Endothelial cell of umbilical vein (primary cell): Measurements from ENCODE around the gene ZNF214. TPM values are rescaled to one million over a fixed set of nuclear protein-coding genes. Genes with fewer than 3 reads are reported as not detected.

Experiments
- BruUV-seq: library from RNA; stranded (reverse); fragments of 400-500 nt; replicated peaks from 2 replicates; lab custom pipeline; 2021; lab: Mats Ljungman, UMichigan
- CTCF ChIA-PET: fragments of 300-600, 350-600 bp; sonication (Branson Sonifier 250); formaldehyde crosslinking; loops from one replicate; lab custom pipeline; 2021; ENCODE audit warnings: antibody characterized with exemption, inconsistent platforms; lab: Charles Lee
- POLR2A ChIA-PET: fragments of 300-600, 350-600 bp; sonication (Branson Sonifier 250); formaldehyde crosslinking; loops from one replicate; lab custom pipeline; 2021; ENCODE audit warnings: antibody characterized with exemption, inconsistent platforms; lab: Charles Lee
- DNase-seq: peaks from one replicate; pipeline ENCODE4 v3.0.0-alpha.2; 2011; ENCODE audit warnings: low read depth, low spot score
- FAIRE-seq: peaks from 2 replicates; lab custom pipeline; 2011; peaks lifted over from hg19 to GRCh38; lab: Jason Lieb, UNC
- H2AFZ ChIP-seq: 2 replicates; pipeline ENCODE4 v1.6.0; 2012; ENCODE audit warnings: low read depth, low read length, control low read depth, inconsistent platforms
- H3K27ac ChIP-seq: 2 replicates; pipeline ENCODE4 v1.5.1; 2011; ENCODE audit warnings: low read depth, mild to moderate bottlenecking, control low read depth, low read length, moderate library complexity; ENCODE audit not compliant: insufficient read depth
- H3K27me3 ChIP-seq, 2 experiments: 2 replicates each; pipeline versions ENCODE4 v1.6.0 to v1.6.1; 2011; ENCODE audit warnings: low read length in 2 of 2, mixed read lengths in 1 of 2; ENCODE audit not compliant: control insufficient read depth in 2 of 2, insufficient read depth in 2 of 2
- H3K36me3 ChIP-seq, 2 experiments: 2 replicates in 1 of 2; 3 replicates in 1 of 2; pipeline ENCODE4 v1.5.1; 2011; ENCODE audit warnings: low read length in 2 of 2, mild to moderate bottlenecking in 1 of 2, moderate library complexity in 1 of 2; ENCODE audit not compliant: control insufficient read depth in 2 of 2, insufficient read depth in 2 of 2; ENCODE audit errors: extremely low read depth in 1 of 2
- H3K4me1 ChIP-seq: 3 replicates; pipeline ENCODE4 v1.5.1; 2011; ENCODE audit warnings: mild to moderate bottlenecking, low read length; ENCODE audit not compliant: control insufficient read depth, insufficient read depth; ENCODE audit errors: extremely low read depth
- H3K4me2 ChIP-seq: 2 replicates; pipeline ENCODE4 v1.6.1; 2011; ENCODE audit warnings: low read length, control low read depth, mixed read lengths; ENCODE audit not compliant: insufficient read depth
- H3K4me3 ChIP-seq, 3 experiments: fragments of 200-600 bp in 1 of 3; sonication (generic), shearing (Covaris generic) in 1 of 3; replicated peaks in 1 of 3; 2 replicates each; pipeline ENCODE4 v1.5.1; 2011 to 2016; ENCODE audit warnings: control low read depth in 3 of 3, low read length in 3 of 3, mild to moderate bottlenecking in 2 of 3, inconsistent platforms in 1 of 3, low read depth in 1 of 3, moderate library complexity in 1 of 3; ENCODE audit not compliant: insufficient read depth in 1 of 3
- H3K79me2 ChIP-seq: 2 replicates; pipeline ENCODE4 v1.6.0; 2012; ENCODE audit warnings: low read length, inconsistent platforms; ENCODE audit not compliant: control insufficient read depth, insufficient read depth
- H3K9ac ChIP-seq: replicated peaks from 2 replicates; pipeline ENCODE3; 2011; ENCODE audit warnings: low read length, control low read depth; ENCODE audit not compliant: insufficient read depth; ENCODE audit errors: extremely low read depth
- H3K9me1 ChIP-seq: replicated peaks from 3 replicates; pipeline ENCODE4 v1.6.0; 2011; ENCODE audit warnings: mild to moderate bottlenecking, low read length; ENCODE audit not compliant: control insufficient read depth, insufficient read depth; ENCODE audit errors: extremely low read depth
- H3K9me3 ChIP-seq: replicated peaks from 2 replicates; pipeline ENCODE4 v1.5.1; 2012; ENCODE audit warnings: low read length, inconsistent platforms; ENCODE audit not compliant: control insufficient read depth, insufficient read depth
- H4K20me1 ChIP-seq: replicated peaks from 2 replicates; pipeline ENCODE3; 2011; ENCODE audit warnings: mild to moderate bottlenecking, low read length; ENCODE audit not compliant: control insufficient read depth, insufficient read depth; ENCODE audit errors: extremely low read depth
- EZH2 ChIP-seq: IDR thresholded peaks from 2 replicates; pipeline ENCODE4 v1.6.1; 2012; ENCODE audit warnings: borderline replicate concordance, low read depth, mild to moderate bottlenecking, moderate library complexity, low read length, inconsistent platforms; ENCODE audit not compliant: severe bottlenecking
- GATA2 ChIP-seq: IDR thresholded peaks from 2 replicates; pipeline ENCODE4 v1.7.0; 2011; ENCODE audit warnings: low read depth, mild to moderate bottlenecking, moderate library complexity, mixed read lengths, low read length; ENCODE audit not compliant: insufficient read length, insufficient read depth
- MYC ChIP-seq: IDR thresholded peaks from one replicate; pipeline ENCODE4 v1.6.1; 2011; ENCODE audit warnings: mild to moderate bottlenecking, low read depth, low read length
- POLR2A ChIP-seq: IDR thresholded peaks from 2 replicates; pipeline ENCODE4 v1.6.1; 2012; ENCODE audit warnings: low read depth, mild to moderate bottlenecking, control low read depth, low read length
- POLR2AphosphoS5 ChIP-seq: IDR thresholded peaks from 2 replicates; pipeline ENCODE4 v1.6.1; 2012; ENCODE audit warnings: low read depth, mild to moderate bottlenecking, control low read depth, low read length, moderate library complexity; ENCODE audit not compliant: insufficient read depth
- dilution Hi-C: fragments of 300-500 bp; cut with MboI; formaldehyde crosslinking; loops from one replicate; pipeline ENCODE4 v1.15.0; 2019; ENCODE audit warnings: low sequenced_read_pairs; ENCODE audit not compliant: extremely low pct_ligation_motif_present
- intact Hi-C: fragments of 100-400 bp; cut with micrococcal nuclease; formaldehyde crosslinking; loops from one replicate; pipeline ENCODE4 v1.10.0; 2022
- polyA plus RNA-seq, 4 experiments: library from polyadenylated mRNA; depleted of rRNA in 3 of 4; stranded (reverse) in 3 of 4; unstranded in 1 of 4; fragments of >200 nt; gene quantifications; 2 replicates each; pipeline versions ENCODE4 v1.2.1 to v1.2.3, GENCODE V29; 2011 to 2012; ENCODE audit warnings: missing spikeins in 1 of 4
- total RNA-seq: library from RNA; stranded (reverse); gene quantifications from 2 replicates; pipeline ENCODE4 v1.2.3, GENCODE V29; 2021
- TF ChIP-seq, protein P1 (sequence below), 2 donors: IDR thresholded peaks; 1 replicate in 1 of 2; 2 replicates in 1 of 2; pipeline ENCODE4 v1.5.1; 2011; ENCODE audit warnings: low read length in 2 of 2, mild to moderate bottlenecking in 2 of 2, moderate library complexity in 2 of 2, control low read depth in 1 of 2, inconsistent platforms in 1 of 2, low read depth in 1 of 2; ENCODE audit not compliant: insufficient read depth in 1 of 2; ENCODE audit errors: extremely low read depth in 1 of 2
- TF ChIP-seq, protein P2 (sequence below): IDR thresholded peaks from 2 replicates; pipeline ENCODE4 v1.6.1; 2011; ENCODE audit not compliant: insufficient read depth, insufficient read length

Gene ZNF214
- total and polyA plus RNA-seq, 2 donors (not counting 3 experiments of a cell fraction or from before 2014, with no cell fraction given) = 0.94 to 1.7 TPM

DNA sequence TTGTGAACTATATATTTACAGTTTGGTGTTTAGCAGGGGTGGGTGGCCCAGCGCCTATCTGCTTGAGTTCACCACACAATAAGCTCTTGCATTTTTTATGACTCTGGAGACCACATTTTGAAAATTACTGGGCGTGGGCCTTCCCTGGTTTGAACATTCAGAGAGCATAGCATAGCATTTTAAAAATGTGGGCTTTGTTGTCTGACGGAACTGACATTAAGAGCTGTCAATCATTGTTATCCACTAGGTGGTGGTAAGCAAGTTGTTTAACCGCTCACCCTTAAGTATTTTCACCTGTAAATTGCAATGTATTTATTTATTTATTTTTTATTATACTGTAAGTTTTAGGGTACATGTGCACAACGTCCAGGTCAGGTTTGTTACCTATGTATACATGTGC, 1.2 kb upstream of the ZNF214 start:
- no peak overlapping the region for H3K9ac ChIP-seq
- no peak overlapping the region for H3K27ac ChIP-seq
- H3K36me3 ChIP-seq = no peaks in the 10 kb centered on the region
- no peak overlapping the region for H2AFZ ChIP-seq
- H3K4me1 ChIP-seq = peaks cover 11% of the 10 kb centered on the region
- DNase-seq = no peak
- no peaks in the 10 kb centered on the region for H4K20me1 ChIP-seq
- intact Hi-C loops = loop anchor here (2.0 to 5.0 kb wide), 2 partner anchors 95 to 109 kb away; partner anchors contain the start of gene ZNF215
- H3K4me3 ChIP-seq = no peak overlapping the region
- no peak for FAIRE-seq
- no TSS peak for BruUV-seq
- TF ChIP-seq, protein P1, sequence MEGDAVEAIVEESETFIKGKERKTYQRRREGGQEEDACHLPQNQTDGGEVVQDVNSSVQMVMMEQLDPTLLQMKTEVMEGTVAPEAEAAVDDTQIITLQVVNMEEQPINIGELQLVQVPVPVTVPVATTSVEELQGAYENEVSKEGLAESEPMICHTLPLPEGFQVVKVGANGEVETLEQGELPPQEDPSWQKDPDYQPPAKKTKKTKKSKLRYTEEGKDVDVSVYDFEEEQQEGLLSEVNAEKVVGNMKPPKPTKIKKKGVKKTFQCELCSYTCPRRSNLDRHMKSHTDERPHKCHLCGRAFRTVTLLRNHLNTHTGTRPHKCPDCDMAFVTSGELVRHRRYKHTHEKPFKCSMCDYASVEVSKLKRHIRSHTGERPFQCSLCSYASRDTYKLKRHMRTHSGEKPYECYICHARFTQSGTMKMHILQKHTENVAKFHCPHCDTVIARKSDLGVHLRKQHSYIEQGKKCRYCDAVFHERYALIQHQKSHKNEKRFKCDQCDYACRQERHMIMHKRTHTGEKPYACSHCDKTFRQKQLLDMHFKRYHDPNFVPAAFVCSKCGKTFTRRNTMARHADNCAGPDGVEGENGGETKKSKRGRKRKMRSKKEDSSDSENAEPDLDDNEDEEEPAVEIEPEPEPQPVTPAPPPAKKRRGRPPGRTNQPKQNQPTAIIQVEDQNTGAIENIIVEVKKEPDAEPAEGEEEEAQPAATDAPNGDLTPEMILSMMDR (IDR thresholded peaks at IDR 0.05; ENCODE audit: extremely low read depth in 1 of 2, insufficient read depth in 1 of 2, low read depth in 1 of 2, low read length in 2 of 2) = no peak
- TF ChIP-seq POLR2AphosphoS5 = no peak
- TF ChIP-seq, protein P2, sequence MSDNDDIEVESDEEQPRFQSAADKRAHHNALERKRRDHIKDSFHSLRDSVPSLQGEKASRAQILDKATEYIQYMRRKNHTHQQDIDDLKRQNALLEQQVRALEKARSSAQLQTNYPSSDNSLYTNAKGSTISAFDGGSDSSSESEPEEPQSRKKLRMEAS = no peak
- no peak for TF ChIP-seq EZH2
- TF ChIP-seq POLR2A = no peak
- TF ChIP-seq MYC = no peak
- no peak for TF ChIP-seq GATA2
- CTCF ChIA-PET = interaction anchor here (0.9 to 2.8 kb wide), 6 partner anchors 10 to 209 kb away, joined by 3 to 11 read pairs (median 4); no protein-coding TSS in a partner anchor
- dilution Hi-C loops = no loop called here
- H3K9me3 ChIP-seq = no peaks in the 10 kb centered on the region
- no peak overlapping the region for H3K4me2 ChIP-seq
- POLR2A ChIA-PET = no interaction called here
- no peaks in the 10 kb centered on the region for H3K9me1 ChIP-seq
- no peaks in the 10 kb centered on the region for H3K27me3 ChIP-seq
- H3K79me2 ChIP-seq = no peaks in the 10 kb centered on the region
